HG02623 (cell line): Measurements from ENCODE around the gene PNMA8A.
"Not testable (repeated sequence)": the region's sequence is repeated elsewhere in the genome, so short reads cannot be mapped to it uniquely, and the experiment has no call there.

Source experiments
- ATAC-seq: cut with Tn5 transposase; IDR thresholded peaks from one replicate; pipeline ENCODE4 v1.9.1; 2021; ENCODE audit warnings: moderate library complexity; ENCODE audit not compliant: unreplicated experiment

PNMA8A gene

GRCh38 chr19:46471116-46471733 lies at the start of gene PNMA8A:
TSS of gene PNMA8A (minus strand) at chr19:46471563. CDS start at chr19:46471035, 528 bp downstream.
- no peak for ATAC-seq

GRCh38 chr19:46520616-46521015 lies 49.3 kb upstream of the PNMA8A start:
- ATAC-seq: no peak

- ATAC-seq: no peak
Observed at GRCh38 chr19:46517471-46517870, 46.1 kb upstream of the PNMA8A start.

GRCh38 chr19:46515879-46516350 lies 44.6 kb upstream of the PNMA8A start:
- ATAC-seq: no peak

- no peak for ATAC-seq
Observed at GRCh38 chr19:46515290-46515609, 43.9 kb upstream of the PNMA8A start.

- ATAC-seq: no peak
Observed at GRCh38 chr19:46514589-46515289, 43.4 kb upstream of the PNMA8A start.

- ATAC-seq: no peak
Observed at GRCh38 chr19:46513461-46514236, 42.3 kb upstream of the PNMA8A start.

GRCh38 chr19:46511237-46511636 lies 39.9 kb upstream of the PNMA8A start:
- no peak for ATAC-seq

- no peak for ATAC-seq
Observed at GRCh38 chr19:46508206-46508605, 36.8 kb upstream of the PNMA8A start.

GRCh38 chr19:46503848-46504453 lies 32.6 kb upstream of the PNMA8A start:
- ATAC-seq: no peak

GRCh38 chr19:46502891-46503290 lies 31.5 kb upstream of the PNMA8A start:
- ATAC-seq: no peak

GRCh38 chr19:46499692-46500091 lies 28.3 kb upstream of the PNMA8A start:
- no peak for ATAC-seq

GRCh38 chr19:46497773-46498172 lies 26.4 kb upstream of the PNMA8A start:
- ATAC-seq: no peak

GRCh38 chr19:46496886-46497285 lies 25.5 kb upstream of the PNMA8A start:
- not testable (repeated sequence) for ATAC-seq

- no peak for ATAC-seq
Observed at GRCh38 chr19:46496304-46496703, 24.9 kb upstream of the PNMA8A start.

- no peak for ATAC-seq
Observed at GRCh38 chr19:46495786-46496099, 24.4 kb upstream of the PNMA8A start, which contains the start of gene PNMA8B. TSS of gene PNMA8B (minus strand) at chr19:46495867. CDS start at chr19:46495465, 402 bp downstream.

GRCh38 chr19:46494941-46495785 lies 23.8 kb upstream of the PNMA8A start:
- no peak for ATAC-seq

- ATAC-seq: no peak
Observed at GRCh38 chr19:46494146-46494940, 23.0 kb upstream of the PNMA8A start.

GRCh38 chr19:46493236-46494145 lies 22.1 kb upstream of the PNMA8A start:
- no peak for ATAC-seq
